Measurements from ENCODE around the gene FBXW7.

FBXW7 gene

DNA sequence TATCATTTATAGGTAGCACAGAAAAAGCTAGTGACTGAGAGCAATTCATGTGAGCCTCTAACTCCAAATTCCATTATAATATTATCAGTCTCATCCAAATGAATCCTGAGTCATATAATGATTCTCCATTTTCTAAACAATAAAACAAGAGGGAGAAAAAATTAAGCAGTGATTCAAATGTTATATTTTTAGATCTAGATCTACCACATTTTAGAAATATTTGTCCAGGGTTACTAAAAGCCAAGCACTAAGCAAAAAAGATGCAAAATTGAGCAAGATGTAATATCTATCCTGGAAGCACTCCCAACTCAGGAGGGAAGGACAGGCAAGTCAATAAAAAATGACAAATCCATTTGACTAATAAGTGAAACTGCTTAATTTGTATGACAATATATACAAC, 172.8 kb downstream of the FBXW7 start:
- no peak for DNase-seq (ENCODE audit: insufficient read length, low spot score)
- no peak for FAIRE-seq
- TF ChIP-seq, protein P1, sequence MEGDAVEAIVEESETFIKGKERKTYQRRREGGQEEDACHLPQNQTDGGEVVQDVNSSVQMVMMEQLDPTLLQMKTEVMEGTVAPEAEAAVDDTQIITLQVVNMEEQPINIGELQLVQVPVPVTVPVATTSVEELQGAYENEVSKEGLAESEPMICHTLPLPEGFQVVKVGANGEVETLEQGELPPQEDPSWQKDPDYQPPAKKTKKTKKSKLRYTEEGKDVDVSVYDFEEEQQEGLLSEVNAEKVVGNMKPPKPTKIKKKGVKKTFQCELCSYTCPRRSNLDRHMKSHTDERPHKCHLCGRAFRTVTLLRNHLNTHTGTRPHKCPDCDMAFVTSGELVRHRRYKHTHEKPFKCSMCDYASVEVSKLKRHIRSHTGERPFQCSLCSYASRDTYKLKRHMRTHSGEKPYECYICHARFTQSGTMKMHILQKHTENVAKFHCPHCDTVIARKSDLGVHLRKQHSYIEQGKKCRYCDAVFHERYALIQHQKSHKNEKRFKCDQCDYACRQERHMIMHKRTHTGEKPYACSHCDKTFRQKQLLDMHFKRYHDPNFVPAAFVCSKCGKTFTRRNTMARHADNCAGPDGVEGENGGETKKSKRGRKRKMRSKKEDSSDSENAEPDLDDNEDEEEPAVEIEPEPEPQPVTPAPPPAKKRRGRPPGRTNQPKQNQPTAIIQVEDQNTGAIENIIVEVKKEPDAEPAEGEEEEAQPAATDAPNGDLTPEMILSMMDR (IDR thresholded peaks at IDR 0.05; ENCODE audit: insufficient read depth, missing control alignments): no peak

- TF ChIP-seq, protein P1 (IDR thresholded peaks at IDR 0.05; ENCODE audit: insufficient read depth, missing control alignments): no peak
- no peak for DNase-seq (ENCODE audit: insufficient read length, low spot score)
- peak; percentile 29 for FAIRE-seq
Measured at GRCh38 chr4:152360045-152360410, 175.9 kb downstream of the FBXW7 start.

DNA sequence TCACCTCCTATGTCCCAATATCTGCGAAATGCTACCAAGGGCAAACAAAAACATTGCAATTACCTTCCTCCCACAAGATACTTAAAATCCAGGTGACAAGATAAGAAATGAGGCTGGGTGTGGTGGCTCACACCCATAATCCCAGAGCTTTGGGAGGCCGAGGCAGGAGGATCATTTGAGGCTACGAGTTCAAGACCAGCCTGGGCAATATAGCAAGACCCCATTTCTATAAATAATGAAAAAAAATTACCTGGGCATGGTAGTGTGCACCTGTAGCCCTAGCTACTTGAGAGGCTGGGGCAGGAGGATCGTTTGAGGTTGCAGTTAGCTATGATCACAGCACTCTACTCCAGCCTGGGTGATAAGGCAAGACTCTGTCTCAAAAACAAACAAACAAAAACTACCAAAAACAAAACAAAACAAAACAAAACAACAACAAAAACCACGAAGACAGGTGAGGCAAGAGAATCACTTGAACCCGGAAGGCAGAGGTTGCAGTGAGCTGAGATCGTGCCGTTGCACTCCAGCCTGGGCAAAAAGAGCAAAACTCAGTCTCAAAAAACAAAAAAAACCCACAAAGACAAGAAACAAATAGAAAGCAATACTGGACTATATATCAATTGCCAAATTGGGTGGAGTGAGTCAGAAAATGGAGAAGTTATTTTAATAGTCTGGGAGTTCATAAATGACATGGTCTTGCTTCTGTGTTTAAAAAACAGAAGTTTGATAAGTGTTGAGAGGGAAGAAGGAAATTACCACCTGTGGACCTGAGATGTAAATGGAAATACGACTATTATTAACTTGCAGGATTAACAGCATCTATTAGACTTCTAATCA, 176.5 kb downstream of the FBXW7 start:
- DNase-seq (ENCODE audit: insufficient read length, low spot score) (no peak), FAIRE-seq (no peak)
- TF ChIP-seq, protein P1 (IDR thresholded peaks at IDR 0.05; ENCODE audit: insufficient read depth, missing control alignments): no peak

- TF ChIP-seq, protein P1 (IDR thresholded peaks at IDR 0.05; ENCODE audit: insufficient read depth, missing control alignments): no peak
- no peak for FAIRE-seq
- DNase-seq (ENCODE audit: insufficient read length, low spot score): no peak
Measured at GRCh38 chr4:152357206-152357605, 178.7 kb downstream of the FBXW7 start.

DNA sequence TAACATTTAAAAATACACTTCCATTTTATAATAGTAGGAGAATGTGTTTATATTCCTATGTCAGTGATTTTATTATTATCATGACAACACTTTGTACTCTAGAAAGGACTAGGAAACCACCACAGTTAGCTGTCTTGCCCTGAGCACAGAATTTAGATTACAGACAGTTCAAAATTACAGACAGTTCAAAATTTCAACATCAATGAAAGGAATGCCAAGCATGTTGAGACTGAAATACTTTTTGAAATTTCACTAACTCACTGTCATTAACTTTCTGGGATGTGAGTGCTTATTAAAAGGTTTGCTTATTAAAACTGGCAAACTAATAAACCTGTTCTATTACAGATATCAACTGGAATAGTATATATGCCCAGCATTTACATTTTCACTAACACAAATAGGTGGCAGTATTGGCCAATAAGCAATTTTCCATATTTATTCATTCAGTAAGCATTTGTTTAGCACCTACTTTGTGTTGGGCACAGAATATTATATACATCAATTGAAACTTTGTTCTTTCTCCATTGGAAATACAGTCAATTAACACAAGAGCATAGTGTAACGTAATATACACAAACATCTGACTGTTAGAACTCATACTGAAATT, 179.4 kb downstream of the FBXW7 start:
- TF ChIP-seq, protein P1 (IDR thresholded peaks at IDR 0.05; ENCODE audit: insufficient read depth, missing control alignments): no peak
- no peak for FAIRE-seq
- no peak for DNase-seq (ENCODE audit: insufficient read length, low spot score)

GRCh38 chr4:152352622-152353116, 183.2 kb downstream of the FBXW7 start:
- peak; percentile 98 for FAIRE-seq
- DNase-seq (ENCODE audit: insufficient read length, low spot score): no peak
- TF ChIP-seq, protein P1 (IDR thresholded peaks at IDR 0.05; ENCODE audit: insufficient read depth, missing control alignments): no peak

DNA sequence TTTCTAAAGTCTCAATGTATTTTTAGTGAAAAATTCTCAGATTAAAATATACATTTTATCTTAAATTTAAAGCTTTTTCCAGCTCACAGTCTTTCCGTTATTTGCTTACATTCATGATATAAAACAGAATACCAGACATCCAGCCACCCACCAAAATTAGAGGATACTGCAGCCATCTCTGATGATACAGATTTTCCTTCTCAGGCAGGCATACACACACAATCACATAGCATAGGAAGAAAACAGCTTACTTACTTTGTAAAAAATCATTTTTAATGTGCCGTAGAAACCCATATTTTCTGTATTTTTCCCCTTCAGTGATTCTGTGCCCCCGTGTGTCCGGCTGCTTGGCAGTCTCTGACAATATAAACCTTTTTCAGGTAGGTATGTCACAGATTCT, 183.7 kb downstream of the FBXW7 start:
- no peak for FAIRE-seq
- TF ChIP-seq, protein P1 (IDR thresholded peaks at IDR 0.05; ENCODE audit: insufficient read depth, missing control alignments): no peak
- DNase-seq (ENCODE audit: insufficient read length, low spot score): no peak
